Neural crest cell (in vitro differentiated cells): ENCODE results near the gene UGP2. TPM values are rescaled to one million over a fixed set of nuclear protein-coding genes. Genes with fewer than 3 reads are reported as not detected.

Experiments
- DNase-seq: peaks from one replicate; pipeline ENCODE4 v3.0.0; 2021; ENCODE audit warnings: low read depth, mixed read lengths, low spot score
- H3K27ac Mint-ChIP-seq: one replicate; pipeline ENCODE4 v1.8.0; 2021; ENCODE audit warnings: mild to moderate bottlenecking, mixed read lengths; ENCODE audit not compliant: unreplicated experiment
- H3K27me3 Mint-ChIP-seq: 2 replicates; pipeline ENCODE4 v1.8.0; 2021; ENCODE audit warnings: low read depth, mild to moderate bottlenecking, mixed read lengths
- H3K36me3 Mint-ChIP-seq: 2 replicates; pipeline ENCODE4 v1.8.0; 2021; ENCODE audit warnings: low read depth, mild to moderate bottlenecking, mixed read lengths
- H3K4me1 Mint-ChIP-seq: 2 replicates; pipeline ENCODE4 v1.8.0; 2021; ENCODE audit warnings: mixed read lengths
- H3K4me3 Mint-ChIP-seq: one replicate; pipeline ENCODE4 v1.8.0; 2021; ENCODE audit warnings: mild to moderate bottlenecking, mixed read lengths
- H3K9me3 Mint-ChIP-seq: 2 replicates; pipeline ENCODE4 v1.8.0; 2021; ENCODE audit warnings: mixed read lengths
- CTCF ChIP-seq: fragments of 200-600 bp; sonication (generic); conservative IDR thresholded peaks from 2 replicates; pipeline ENCODE4 v1.5.0; 2021; ENCODE audit warnings: antibody characterized with exemption, mild to moderate bottlenecking
- total RNA-seq: library from RNA; stranded (reverse); gene quantifications from 2 replicates; pipeline ENCODE4 v1.2.1, GENCODE V29; 2021

The UGP2 gene
- total RNA-seq, 1 donor from 2014 or later = 56.9 TPM

DNA sequence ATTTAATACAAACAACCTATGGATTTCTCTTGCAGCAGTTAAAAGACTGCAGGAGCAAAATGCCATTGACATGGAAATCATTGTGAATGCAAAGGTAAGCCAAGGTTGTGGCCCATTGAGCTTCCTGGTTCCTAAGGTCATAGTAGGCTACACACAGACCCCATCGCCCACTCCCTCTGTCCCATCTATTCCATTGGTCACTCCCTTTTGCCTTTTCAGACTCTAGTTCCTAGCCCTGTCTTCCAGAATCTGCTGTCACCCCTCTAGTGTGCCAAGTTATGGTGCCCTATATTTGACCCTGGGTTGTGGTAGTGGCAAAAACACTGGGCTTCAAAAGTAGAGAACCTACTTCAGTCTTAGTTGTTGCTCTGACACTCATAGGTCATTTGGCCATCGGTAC, 44.7 kb downstream of the UGP2 start:
- Mint-ChIP-seq H3K4me3 (no peak overlapping the region), H3K27me3 (no peaks in the 10 kb centered on the region), H3K9me3 (no peaks in the 10 kb centered on the region), H3K27ac (no peak overlapping the region), H3K36me3 (peaks cover 19% of the 10 kb centered on the region), H3K4me1 (no peaks in the 10 kb centered on the region)
- TF ChIP-seq CTCF = no peak
- DNase-seq = no peak

DNA sequence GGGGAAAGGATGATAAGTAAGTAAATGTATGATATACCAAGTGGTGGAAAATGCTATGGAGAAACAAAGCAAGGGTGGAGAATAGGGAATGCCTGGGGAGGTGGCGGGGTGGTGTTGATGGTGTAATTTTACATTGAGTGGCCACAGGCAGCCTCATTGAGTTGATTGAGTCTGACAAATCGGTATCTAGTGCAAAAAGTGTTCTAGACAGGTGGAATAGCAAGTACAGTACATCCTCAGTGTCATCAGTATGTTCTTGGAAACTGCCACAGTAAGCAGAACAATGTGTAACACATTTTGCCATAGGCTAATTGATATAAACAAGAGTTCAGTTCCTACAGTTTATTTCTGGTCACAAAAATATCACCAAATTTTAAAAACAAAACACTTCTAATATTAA, 46.4 kb downstream of the UGP2 start:
- H3K4me1 Mint-ChIP-seq = no peaks in the 10 kb centered on the region
- H3K9me3 Mint-ChIP-seq = no peaks in the 10 kb centered on the region
- TF ChIP-seq CTCF = no peak
- no peak overlapping the region for H3K4me3 Mint-ChIP-seq
- no peaks in the 10 kb centered on the region for H3K27me3 Mint-ChIP-seq
- peaks cover 18% of the 10 kb centered on the region for H3K36me3 Mint-ChIP-seq
- H3K27ac Mint-ChIP-seq = no peak overlapping the region
- no peak for DNase-seq

GRCh38 chr2:63888490-63889402, 47.0 kb downstream of the UGP2 start:
- Mint-ChIP-seq H3K27ac (no peak overlapping the region), H3K4me1 (no peaks in the 10 kb centered on the region), H3K27me3 (no peaks in the 10 kb centered on the region), H3K4me3 (no peak overlapping the region), H3K9me3 (no peaks in the 10 kb centered on the region), H3K36me3 (peaks cover 16% of the 10 kb centered on the region)
- TF ChIP-seq CTCF = peak; percentile 79
- DNase-seq = peak; percentile 41

DNA sequence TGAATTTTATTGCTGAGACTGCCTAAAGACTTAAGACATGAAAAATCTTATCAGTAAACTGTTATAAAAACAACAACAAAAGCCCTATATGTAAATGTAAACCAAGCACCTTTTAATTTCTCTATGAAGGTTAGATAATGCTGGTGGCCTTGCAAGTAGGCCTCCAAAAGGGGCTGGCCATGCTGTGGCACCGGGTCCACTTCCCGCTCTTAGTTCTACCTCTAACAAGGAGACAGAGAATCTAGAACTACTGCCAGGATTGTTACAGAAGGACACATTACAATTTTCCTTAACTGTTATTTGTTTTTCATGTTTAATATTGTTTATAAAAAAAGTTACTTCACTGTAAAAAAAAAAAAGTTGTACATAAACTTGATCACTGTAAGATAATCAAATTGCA, 49.0 kb downstream of the UGP2 start:
- H3K27ac Mint-ChIP-seq = no peak overlapping the region
- peaks cover 13% of the 10 kb centered on the region for H3K36me3 Mint-ChIP-seq
- TF ChIP-seq CTCF = no peak
- H3K4me1 Mint-ChIP-seq = no peaks in the 10 kb centered on the region
- DNase-seq = no peak
- H3K27me3 Mint-ChIP-seq = no peaks in the 10 kb centered on the region
- no peaks in the 10 kb centered on the region for H3K9me3 Mint-ChIP-seq
- no peak overlapping the region for H3K4me3 Mint-ChIP-seq

GRCh38 chr2:63891488-63892030, 49.9 kb downstream of the UGP2 start:
- no peaks in the 10 kb centered on the region for H3K4me1 Mint-ChIP-seq
- no peaks in the 10 kb centered on the region for H3K27me3 Mint-ChIP-seq
- peaks cover 11% of the 10 kb centered on the region for H3K36me3 Mint-ChIP-seq
- no peaks in the 10 kb centered on the region for H3K9me3 Mint-ChIP-seq
- no peak for DNase-seq
- TF ChIP-seq CTCF = no peak
- H3K27ac Mint-ChIP-seq = no peak overlapping the region
- no peak overlapping the region for H3K4me3 Mint-ChIP-seq
